ENCODE data around the gene PRKN. TPM values are rescaled to one million over a fixed set of nuclear protein-coding genes. Genes with fewer than 3 reads are reported as not detected.

Gene PRKN
- total and polyA plus RNA-seq, 2 experiments from 2014 or later = 2.3 to 3.9 TPM

GRCh38 chr6:162697872-162698403 lies 29.6 kb downstream of the PRKN start:
- no peaks in the 10 kb centered on the region for H3K9me3 ChIP-seq (ENCODE audit: low read depth)
- DNase-seq (ENCODE audit: low spot score) = no peak
- no peak overlapping the region for H3K4me3 ChIP-seq
- no peaks in the 10 kb centered on the region for H3K4me1 ChIP-seq (ENCODE audit: insufficient read depth)
- H3K79me2 ChIP-seq = no peaks in the 10 kb centered on the region
- H3K4me2 ChIP-seq = no peak overlapping the region
- H2AFZ ChIP-seq = no peak overlapping the region
- no peak overlapping the region for H3K27ac ChIP-seq
- no peaks in the 10 kb centered on the region for H3K36me3 ChIP-seq (replicated peaks; ENCODE audit: insufficient read depth, low read depth)
- TF ChIP-seq EZH2 (IDR thresholded peaks at IDR 0.05; ENCODE audit: borderline replicate concordance) (no peak), EZH2phosphoT487 (IDR thresholded peaks at IDR 0.05; ENCODE audit: low read depth, severe bottlenecking, unreplicated experiment) (no peak)
- no peaks in the 10 kb centered on the region for H3K9me2 ChIP-seq (replicated peaks; ENCODE audit: insufficient read depth)
- no peaks in the 10 kb centered on the region for H3K27me3 ChIP-seq
- H4K20me1 ChIP-seq (ENCODE audit: insufficient read depth, poor library complexity, severe bottlenecking) = no peaks in the 10 kb centered on the region
- WGBS (ENCODE audit: low lambda C conversion rate, missing lambda C conversion rate) = 82% methylated on average over 1 of the region's 1 CpG

GRCh38 chr6:162690158-162690557 lies 37.4 kb downstream of the PRKN start:
- no peak overlapping the region for H2AFZ ChIP-seq
- DNase-seq (ENCODE audit: low spot score) = no peak
- 64% methylated on average over 5 of the region's 5 CpGs for WGBS (ENCODE audit: low lambda C conversion rate, missing lambda C conversion rate)

GRCh38 chr6:162688751-162689345 lies 38.7 kb downstream of the PRKN start:
- TF ChIP-seq CTCF (IDR thresholded peaks at IDR 0.05; ENCODE audit: poor library complexity) = no peak
- no peak for TF ChIP-seq EZH2phosphoT487 (IDR thresholded peaks at IDR 0.05; ENCODE audit: low read depth, severe bottlenecking, unreplicated experiment)
- TF ChIP-seq EZH2 (IDR thresholded peaks at IDR 0.05; ENCODE audit: borderline replicate concordance) = no peak
- Histone ChIP-seq H3K9me3 (ENCODE audit: low read depth) (no peaks in the 10 kb centered on the region), H3K27me3 (no peaks in the 10 kb centered on the region), H3K79me2 (no peaks in the 10 kb centered on the region), H3K4me2 (no peak overlapping the region), H3K36me3 (replicated peaks; ENCODE audit: insufficient read depth, low read depth) (no peaks in the 10 kb centered on the region), H4K20me1 (ENCODE audit: insufficient read depth, poor library complexity, severe bottlenecking) (no peaks in the 10 kb centered on the region), H3K4me1 (ENCODE audit: insufficient read depth) (no peaks in the 10 kb centered on the region), H2AFZ (no peak overlapping the region), H3K9me2 (replicated peaks; ENCODE audit: insufficient read depth) (no peaks in the 10 kb centered on the region), H3K4me3 (no peak overlapping the region), H3K27ac (no peak overlapping the region)
- no peak for DNase-seq (ENCODE audit: low spot score)
- WGBS (ENCODE audit: low lambda C conversion rate, missing lambda C conversion rate) = 79% methylated on average over 3 of the region's 3 CpGs

More at GRCh38 chr6:162690158-162690557, 37.4 kb downstream of the PRKN start:
- H3K36me3 ChIP-seq (replicated peaks; ENCODE audit: insufficient read depth, low read depth) = no peaks in the 10 kb centered on the region
- H3K4me2 ChIP-seq = no peak overlapping the region
- H3K27ac ChIP-seq = no peak overlapping the region
- H3K79me2 ChIP-seq = no peaks in the 10 kb centered on the region
- H3K27me3 ChIP-seq = no peaks in the 10 kb centered on the region
- H3K9me2 ChIP-seq (replicated peaks; ENCODE audit: insufficient read depth) = no peaks in the 10 kb centered on the region
- no peak for TF ChIP-seq CTCF (IDR thresholded peaks at IDR 0.05; ENCODE audit: poor library complexity)
- no peak for TF ChIP-seq EZH2 (IDR thresholded peaks at IDR 0.05; ENCODE audit: borderline replicate concordance)
- H4K20me1 ChIP-seq (ENCODE audit: insufficient read depth, poor library complexity, severe bottlenecking) = no peaks in the 10 kb centered on the region
- no peaks in the 10 kb centered on the region for H3K4me1 ChIP-seq (ENCODE audit: insufficient read depth)
- H3K4me3 ChIP-seq = no peak overlapping the region
- H3K9me3 ChIP-seq (ENCODE audit: low read depth) = no peaks in the 10 kb centered on the region

GRCh38 chr6:162685586-162685985 lies 42.0 kb downstream of the PRKN start:
- Histone ChIP-seq H2AFZ (no peak overlapping the region), H3K9me2 (replicated peaks; ENCODE audit: insufficient read depth) (no peaks in the 10 kb centered on the region), H3K36me3 (replicated peaks; ENCODE audit: insufficient read depth, low read depth) (no peaks in the 10 kb centered on the region), H3K27me3 (no peaks in the 10 kb centered on the region), H3K4me2 (no peak overlapping the region), H3K79me2 (no peaks in the 10 kb centered on the region), H3K9me3 (ENCODE audit: low read depth) (no peaks in the 10 kb centered on the region), H4K20me1 (ENCODE audit: insufficient read depth, poor library complexity, severe bottlenecking) (no peaks in the 10 kb centered on the region), H3K4me3 (no peak overlapping the region), H3K27ac (no peak overlapping the region), H3K4me1 (ENCODE audit: insufficient read depth) (no peaks in the 10 kb centered on the region)
- no peak for TF ChIP-seq CTCF (IDR thresholded peaks at IDR 0.05; ENCODE audit: poor library complexity)
- no peak for TF ChIP-seq EZH2 (IDR thresholded peaks at IDR 0.05; ENCODE audit: borderline replicate concordance)
- no peak for TF ChIP-seq EZH2phosphoT487 (IDR thresholded peaks at IDR 0.05; ENCODE audit: low read depth, severe bottlenecking, unreplicated experiment)
- 91% methylated on average over 5 of the region's 5 CpGs for WGBS (ENCODE audit: low lambda C conversion rate, missing lambda C conversion rate)
- no peak for DNase-seq (ENCODE audit: low spot score)
